T-helper 2 cell treated with Interferon-gamma antibody and Interleukin-4, amounts not matched to agents 100 ng/mL and 5 ng/mL, for 36 hours (primary cell): ENCODE data around the gene STYXL1. TPM values are rescaled to one million over a fixed set of nuclear protein-coding genes. Genes with fewer than 3 reads are reported as not detected.

ENCODE experiments used
- intact Hi-C: fragments of 100-400 bp; cut with micrococcal nuclease; formaldehyde crosslinking; loops from one replicate; pipeline ENCODE4 v1.15.1; 2023
- total RNA-seq: library from RNA; stranded (reverse); gene quantifications from 2 replicates; pipeline ENCODE4 v1.2.3, GENCODE V29; 2022

Gene STYXL1
- total RNA-seq, 1 donor from 2014 or later, result 30.2 TPM

- intact Hi-C loops, result no loop called here
These were observed 66.1 kb downstream of the STYXL1 start for GRCh38 chr7:75981453-75982305.

- intact Hi-C loops, result no loop called here
These were observed 66.7 kb downstream of the STYXL1 start for GRCh38 chr7:75981203-75981452.

GRCh38 chr7:75980430-75981202 lies 67.2 kb downstream of the STYXL1 start:
- intact Hi-C loops, result no loop called here

GRCh38 chr7:75979759-75980429 lies 67.9 kb downstream of the STYXL1 start:
- intact Hi-C loops, result no loop called here

DNA sequence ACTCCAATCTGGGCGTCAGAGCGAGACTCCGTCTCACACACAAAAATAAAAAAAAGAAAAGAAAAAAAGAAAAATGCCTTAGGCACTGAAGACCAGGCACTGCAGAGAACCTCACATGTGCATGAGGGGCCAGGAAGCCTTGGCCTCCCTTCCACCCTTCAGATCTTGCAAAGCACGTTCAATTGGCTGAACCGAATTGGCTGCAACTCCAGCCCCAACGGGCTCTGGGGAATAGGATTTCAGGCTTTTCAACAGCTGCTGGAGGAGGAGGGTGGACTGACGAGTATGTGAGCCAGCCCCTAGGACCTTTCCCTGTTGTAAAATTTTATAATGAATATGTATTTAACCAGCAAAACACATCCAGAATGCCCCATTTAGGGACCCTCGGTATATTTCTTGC lies 70.1 kb downstream of the STYXL1 start:
- intact Hi-C loops, result no loop called here

- intact Hi-C loops, result no loop called here
These were observed 75.6 kb downstream of the STYXL1 start for GRCh38 chr7:75971961-75972763.

- intact Hi-C loops, result no loop called here
These were observed 76.4 kb downstream of the STYXL1 start for GRCh38 chr7:75971309-75971960.

DNA sequence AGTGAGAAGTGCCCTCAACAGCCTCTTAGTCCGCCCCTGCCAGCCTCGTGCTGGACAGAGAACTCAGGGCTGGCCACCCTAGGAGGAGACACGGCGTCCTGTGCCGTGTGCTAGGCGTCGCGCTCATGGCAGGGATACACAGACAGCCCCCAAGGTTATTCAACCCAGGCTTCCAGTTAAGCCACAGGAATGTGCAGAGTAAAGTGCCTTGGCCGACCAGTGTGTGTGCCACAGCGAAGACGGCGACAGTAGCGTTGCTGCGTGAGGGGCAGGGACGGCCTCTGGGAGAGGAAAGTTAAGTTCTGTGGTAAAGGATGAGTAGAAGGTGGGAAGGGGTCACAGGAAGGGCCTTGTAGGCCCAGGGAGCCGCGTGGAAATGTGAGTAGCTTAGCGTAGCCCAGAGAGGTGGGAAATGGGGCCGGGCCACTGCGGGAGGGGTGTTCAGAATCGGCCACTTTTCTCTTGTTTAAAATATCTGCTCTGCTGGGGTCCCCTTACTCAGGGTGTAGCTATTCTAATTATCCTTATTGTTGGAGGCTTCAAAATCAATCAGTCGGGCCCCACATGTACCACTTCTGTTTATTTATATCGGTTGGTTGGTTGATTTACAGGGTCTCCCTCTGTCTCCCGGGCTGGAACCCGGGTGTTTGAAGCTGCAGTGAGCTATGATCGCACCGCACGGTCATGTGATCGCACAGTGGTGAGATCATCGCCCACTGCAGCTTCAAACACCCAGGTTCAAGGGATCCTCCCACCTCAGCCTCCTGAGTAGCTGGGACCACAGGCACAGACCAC lies 77.9 kb downstream of the STYXL1 start:
- intact Hi-C loops, result no loop called here

- intact Hi-C loops, result no loop called here
These were observed 78.6 kb downstream of the STYXL1 start for GRCh38 chr7:75969182-75969581.

- intact Hi-C loops, result no loop called here
These were observed 79.2 kb downstream of the STYXL1 start for GRCh38 chr7:75968561-75969001.

GRCh38 chr7:75968012-75968411 lies 79.8 kb downstream of the STYXL1 start:
- intact Hi-C loops, result no loop called here

DNA sequence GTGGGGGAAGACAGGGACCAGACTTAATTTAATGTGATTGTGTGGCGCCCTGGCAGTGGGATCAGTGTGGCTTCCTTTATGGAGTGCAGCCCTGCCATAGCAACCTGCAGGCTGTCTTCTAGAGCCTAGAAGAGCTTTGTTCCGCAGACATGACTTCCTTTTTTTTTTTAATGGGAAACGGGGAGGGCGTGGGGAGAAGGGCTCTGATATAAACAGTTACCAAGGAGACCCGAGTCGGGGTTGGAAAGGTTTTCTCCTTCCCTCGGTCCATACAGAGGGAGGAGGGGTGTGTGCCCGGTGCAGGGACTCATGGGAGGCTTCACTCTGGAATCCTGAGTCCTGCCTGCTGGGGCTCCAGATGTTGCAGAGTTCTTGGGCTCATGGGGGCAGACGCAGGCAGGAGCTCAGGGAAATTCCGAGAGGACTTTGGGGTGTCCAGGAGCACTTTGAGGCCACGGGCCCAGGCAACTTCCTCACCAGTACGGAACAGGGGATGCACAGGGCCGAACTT lies 80.3 kb downstream of the STYXL1 start:
- intact Hi-C loops, result no loop called here

DNA sequence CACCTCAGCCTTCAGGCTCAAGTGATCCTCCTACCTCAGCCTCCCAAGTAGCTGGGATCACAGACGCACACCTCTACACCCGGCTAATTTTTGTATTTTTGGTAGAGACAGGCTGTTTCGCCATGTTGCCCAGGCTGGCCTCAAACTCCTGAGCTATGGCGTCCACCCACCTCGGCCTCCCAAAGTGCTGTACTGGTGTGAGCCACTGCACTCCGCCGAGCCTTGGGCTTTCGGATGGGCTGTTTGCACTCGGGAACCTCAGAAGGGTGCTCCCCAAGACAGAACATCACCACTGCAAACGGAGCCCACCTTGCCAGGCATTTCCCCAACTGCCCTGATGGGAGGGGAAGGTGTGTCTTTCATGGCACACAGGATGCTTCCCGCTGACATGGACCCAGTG lies 80.7 kb downstream of the STYXL1 start:
- intact Hi-C loops, result no loop called here

DNA sequence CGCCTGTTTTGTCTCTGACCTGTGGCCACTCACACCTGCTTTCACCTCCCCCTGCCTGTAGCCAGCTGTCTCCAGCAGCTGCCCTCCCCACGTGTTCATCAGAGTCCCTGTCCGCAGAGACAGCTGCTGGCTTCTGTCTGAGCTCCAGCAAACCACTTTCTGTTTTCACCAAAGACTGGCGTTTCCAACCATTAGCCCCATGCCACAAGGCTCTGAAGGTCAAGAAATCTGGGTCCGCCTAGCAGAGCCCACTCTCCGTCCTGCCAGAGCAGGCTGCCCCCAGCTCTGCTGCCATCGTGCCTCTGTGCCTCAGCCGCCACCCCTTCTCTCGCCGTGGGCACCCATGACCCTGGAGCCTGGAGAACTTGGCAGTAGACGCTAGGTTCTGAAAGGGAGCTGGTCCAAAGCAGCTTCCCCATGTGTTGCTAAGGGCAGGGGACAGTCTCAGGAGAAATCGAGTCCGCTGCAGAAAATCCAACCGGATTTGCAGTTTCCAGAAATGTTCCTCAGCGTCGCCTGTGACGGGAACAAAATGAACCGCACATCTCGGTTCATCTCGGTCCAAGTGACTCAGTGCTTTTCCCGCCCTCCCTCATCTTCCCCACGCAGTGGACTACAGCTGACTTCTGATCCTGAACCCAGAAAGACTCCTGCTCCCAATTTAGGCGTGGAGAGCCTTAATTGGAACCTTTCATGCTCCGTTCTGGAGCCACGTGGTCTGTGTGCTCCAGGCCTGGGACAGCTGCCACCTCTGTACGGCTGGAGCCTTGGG lies 81.4 kb downstream of the STYXL1 start:
- intact Hi-C loops, result no loop called here

DNA sequence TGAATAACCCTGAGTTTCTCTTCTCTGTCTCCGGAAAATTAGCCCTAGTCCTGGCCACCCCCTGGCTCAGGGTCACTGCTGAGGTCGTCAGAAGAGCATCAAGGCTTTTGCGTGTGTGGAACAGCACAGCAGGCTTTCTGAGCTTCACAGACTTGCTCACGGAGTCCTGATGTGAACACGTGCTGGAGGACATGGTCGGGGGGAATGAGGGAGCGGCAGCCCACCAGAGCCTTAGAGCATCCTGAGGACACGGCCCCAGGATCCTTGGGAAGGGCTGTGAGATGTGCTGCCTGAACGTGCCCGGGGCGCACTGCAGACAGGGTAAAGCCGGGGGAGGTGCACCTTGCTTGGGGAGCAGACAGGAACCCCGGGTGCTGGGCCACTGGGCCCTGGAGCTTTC lies 82.2 kb downstream of the STYXL1 start:
- intact Hi-C loops, result no loop called here

DNA sequence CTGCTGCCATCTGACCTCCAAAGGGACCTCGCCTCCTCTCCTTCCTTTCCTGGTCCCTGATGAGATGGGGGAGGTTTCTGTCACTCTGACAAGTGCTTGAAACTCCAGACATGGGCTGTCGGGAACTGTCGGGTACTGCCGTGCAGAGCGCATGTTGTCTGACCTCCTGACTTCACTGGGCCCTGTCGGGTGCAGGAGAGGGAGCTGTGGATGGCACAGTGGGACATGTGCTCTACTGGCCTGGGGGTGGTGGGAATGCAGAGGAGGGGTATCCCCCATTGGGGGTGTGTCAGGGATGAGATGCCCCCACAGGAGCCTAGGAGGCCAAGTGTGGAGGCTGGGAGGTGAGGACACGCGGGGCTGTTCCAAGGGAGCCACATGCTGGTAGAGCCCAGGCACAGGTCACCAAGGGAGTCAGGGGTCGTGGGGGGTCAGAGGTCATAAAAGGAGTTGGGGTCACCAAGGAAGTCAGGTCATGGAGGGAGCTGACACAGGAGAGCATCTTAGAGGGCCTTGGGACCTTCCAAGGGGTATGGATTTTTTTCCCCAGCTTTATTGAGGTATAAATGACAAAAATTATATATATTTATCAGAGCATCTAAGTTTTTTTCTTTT lies 84.3 kb downstream of the STYXL1 start:
- intact Hi-C loops, result no loop called here

- intact Hi-C loops, result no loop called here
These were observed 85.0 kb downstream of the STYXL1 start for GRCh38 chr7:75962607-75963380.

- intact Hi-C loops, result no loop called here
These were observed 86.6 kb downstream of the STYXL1 start for GRCh38 chr7:75961218-75961617.
